Activated CD4-positive, alpha-beta T cell treated with anti-CD3 and anti-CD28 coated beads, Interleukin-2, amount 50 U/mL, for 1 hour (primary cell): Measurements from ENCODE around the gene MALRD1.

Experiments used
- DNase-seq: peaks from one replicate; pipeline ENCODE4 v3.0.0-alpha.2; 2020

The MALRD1 gene

GRCh38 chr10:19245889-19246752 lies 197.5 kb downstream of the MALRD1 start:
- DNase-seq: no peak

DNA sequence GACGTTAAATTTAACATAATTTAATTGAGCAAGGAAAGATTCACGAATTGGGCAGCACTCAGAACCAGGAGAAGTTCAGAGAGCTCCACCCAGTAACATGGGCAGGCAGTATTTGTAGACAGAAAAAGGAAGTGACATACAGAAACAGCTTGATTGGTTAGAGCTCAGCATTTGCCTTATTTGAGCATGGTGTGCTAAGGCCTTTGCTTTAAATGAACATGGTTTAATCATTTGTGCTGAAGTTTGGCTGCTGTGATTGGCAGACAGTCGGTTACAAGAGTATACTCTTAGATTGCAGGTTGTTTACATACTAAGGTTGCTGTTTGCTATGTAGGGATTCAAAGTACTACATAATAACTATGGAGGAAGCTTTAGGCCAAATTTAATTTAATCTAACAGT lies 199.2 kb downstream of the MALRD1 start:
- DNase-seq: no peak

DNA sequence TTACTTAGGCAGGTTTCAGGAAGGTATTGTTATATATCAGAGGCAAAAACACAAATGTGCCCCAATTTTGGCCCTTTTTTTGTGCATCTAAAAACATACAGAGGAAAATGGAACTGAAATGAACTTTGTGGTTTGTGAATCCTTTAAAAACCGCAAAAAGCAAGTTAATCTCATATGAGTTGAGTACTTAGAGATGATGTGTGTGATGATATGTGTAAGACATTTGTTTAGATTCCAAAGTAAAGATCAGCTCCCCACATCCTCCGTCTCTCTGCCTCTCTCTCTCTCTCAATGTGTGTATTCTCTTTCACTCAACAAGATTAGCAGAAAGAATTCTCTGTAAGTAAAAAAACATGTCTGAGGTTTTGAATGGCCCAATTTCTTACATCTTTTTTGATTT lies 201.9 kb downstream of the MALRD1 start:
- DNase-seq: no peak

DNA sequence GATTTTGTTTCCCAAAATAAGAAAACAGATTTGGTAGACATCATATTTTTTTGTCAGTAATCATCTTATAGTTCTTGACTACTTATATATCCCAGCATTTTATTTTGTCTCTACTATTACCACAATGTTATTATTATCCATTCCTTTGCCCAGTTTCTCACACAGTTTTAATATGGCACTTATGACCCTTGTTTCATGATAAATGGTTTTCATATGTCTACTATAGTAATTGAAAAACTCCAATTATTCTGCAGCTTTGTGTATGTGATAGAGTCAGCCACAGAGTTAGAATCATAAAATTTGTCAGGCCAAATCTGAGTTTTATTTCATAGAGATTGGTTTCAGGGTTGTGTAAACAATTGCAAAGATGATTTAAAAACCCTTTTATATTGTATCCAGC lies 203.9 kb downstream of the MALRD1 start:
- DNase-seq: no peak

DNA sequence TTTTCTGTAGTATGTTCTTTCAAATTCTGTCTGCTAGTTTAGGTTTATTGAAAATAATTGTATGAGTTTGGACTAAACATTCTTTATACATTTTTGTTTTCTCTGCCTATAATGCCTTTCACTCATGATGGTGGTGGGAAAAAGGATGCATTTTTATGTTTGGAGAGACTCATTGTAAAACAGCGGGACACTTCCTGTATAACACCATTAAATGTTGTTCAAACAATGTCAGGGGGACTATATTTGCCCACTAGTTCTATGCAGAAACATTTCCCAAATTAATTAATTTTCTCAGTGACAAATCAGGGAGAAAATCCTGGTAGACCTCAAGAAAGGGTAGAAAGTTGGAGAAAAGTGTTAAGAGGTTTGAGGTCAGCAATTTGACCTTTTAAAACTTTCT lies 207.7 kb downstream of the MALRD1 start:
- no peak for DNase-seq

GRCh38 chr10:19263262-19263661 lies 214.7 kb downstream of the MALRD1 start:
- no peak for DNase-seq

GRCh38 chr10:19283285-19283684 lies 234.7 kb downstream of the MALRD1 start:
- no peak for DNase-seq

GRCh38 chr10:19283786-19284185 lies 235.2 kb downstream of the MALRD1 start:
- no peak for DNase-seq

DNA sequence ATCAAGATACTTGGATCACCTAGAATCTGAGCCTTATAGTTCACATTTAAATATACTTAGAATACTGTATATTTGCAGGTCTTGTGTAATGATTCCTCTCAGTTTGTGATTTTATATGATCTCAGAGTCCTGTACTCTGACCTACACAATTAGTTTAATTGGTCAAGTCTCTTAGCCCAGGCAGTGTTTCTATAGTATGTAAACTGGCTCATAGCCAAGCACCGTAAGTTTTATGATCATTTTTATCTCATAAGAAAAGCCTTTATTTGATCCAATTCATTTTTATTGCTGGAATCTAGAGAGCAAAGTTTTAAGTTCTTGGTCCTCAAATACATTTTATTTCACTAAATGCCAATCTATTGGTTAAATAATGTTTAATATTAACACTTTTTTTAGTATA lies 242.2 kb downstream of the MALRD1 start:
- DNase-seq: no peak

GRCh38 chr10:19294233-19294632 lies 245.6 kb downstream of the MALRD1 start:
- no peak for DNase-seq

DNA sequence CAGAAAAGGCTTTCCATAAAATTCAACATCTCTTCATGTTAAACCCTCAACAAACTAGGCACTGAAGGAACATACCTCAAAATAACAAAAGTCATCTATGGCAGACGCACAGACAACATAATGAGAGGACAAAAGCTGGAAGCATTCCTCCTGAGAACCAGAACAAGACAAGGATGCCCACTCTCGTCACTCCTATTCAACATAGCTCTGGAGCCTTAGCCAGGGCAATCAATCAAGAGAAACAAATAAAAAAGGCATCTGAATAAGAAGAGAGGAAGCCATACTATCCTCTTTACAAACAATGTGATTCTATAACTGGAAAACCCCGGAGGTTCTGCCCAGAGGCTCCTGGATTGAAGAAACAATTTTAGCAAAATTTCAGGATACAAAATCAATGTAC lies 251.0 kb downstream of the MALRD1 start:
- no peak for DNase-seq

GRCh38 chr10:19302117-19302516 lies 253.5 kb downstream of the MALRD1 start:
- no peak for DNase-seq

GRCh38 chr10:19310066-19310465 lies 261.5 kb downstream of the MALRD1 start:
- DNase-seq: no peak

GRCh38 chr10:19316204-19316870 lies 267.7 kb downstream of the MALRD1 start:
- no peak for DNase-seq

DNA sequence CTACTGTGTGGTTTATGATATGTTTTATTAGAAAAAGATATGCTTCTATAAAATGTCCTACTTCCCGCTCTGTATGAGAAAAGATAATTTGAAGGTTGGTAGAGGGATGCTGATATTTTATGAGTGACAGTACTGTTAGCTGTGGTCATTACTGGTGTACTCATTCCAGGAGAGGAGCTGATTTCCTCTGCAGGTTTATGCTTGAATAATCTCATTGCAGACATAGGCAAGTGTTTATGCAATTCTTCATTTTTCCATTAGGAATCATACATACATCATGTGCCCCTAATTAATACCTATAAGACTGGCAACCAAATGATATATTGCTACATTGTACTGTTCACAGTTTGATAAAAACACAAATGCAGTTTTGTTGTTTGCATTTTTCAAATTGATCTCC lies 269.4 kb downstream of the MALRD1 start:
- no peak for DNase-seq

- DNase-seq: no peak
These were observed 277.0 kb downstream of the MALRD1 start for GRCh38 chr10:19325581-19325980.

- no peak for DNase-seq
These were observed 280.0 kb downstream of the MALRD1 start for GRCh38 chr10:19328582-19328981.

DNA sequence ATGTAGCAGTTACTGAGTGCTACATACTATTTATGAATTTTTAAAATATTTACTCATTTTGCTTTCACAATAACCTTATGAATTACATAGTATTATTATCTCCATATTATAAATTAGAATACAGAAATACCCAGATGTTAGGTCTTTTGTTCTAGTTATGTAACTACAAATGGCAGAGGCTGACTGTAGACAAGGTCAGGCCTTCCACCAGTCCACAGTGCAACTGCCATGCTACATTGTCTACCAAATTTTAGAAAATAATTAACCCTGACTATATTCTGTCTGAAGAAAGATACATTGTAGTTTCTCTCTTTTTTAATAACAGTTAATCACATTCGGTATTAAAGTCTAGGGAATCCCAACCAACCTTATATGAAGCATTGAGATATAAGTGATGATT lies 280.9 kb downstream of the MALRD1 start:
- DNase-seq: no peak

- DNase-seq: no peak
These were observed 283.7 kb downstream of the MALRD1 start for GRCh38 chr10:19332304-19332703.

- no peak for DNase-seq
These were observed 285.0 kb downstream of the MALRD1 start for GRCh38 chr10:19333631-19334030.

- no peak for DNase-seq
These were observed 299.0 kb downstream of the MALRD1 start for GRCh38 chr10:19347621-19348020.

GRCh38 chr10:19367176-19367575 lies 318.6 kb downstream of the MALRD1 start:
- DNase-seq: no peak

- DNase-seq: no peak
These were observed 325.4 kb downstream of the MALRD1 start for GRCh38 chr10:19373988-19374387.

- DNase-seq: no peak
These were observed 337.3 kb downstream of the MALRD1 start for GRCh38 chr10:19385846-19386450.
